LNCAP (cell line): Measurements from ENCODE around the gene PLIN3.

ENCODE experiments used
- CTCF ChIP-seq: fragments of 450-650 bp; IDR thresholded peaks from 2 replicates; pipeline ENCODE4 v1.5.1; 2017; ENCODE audit warnings: mild to moderate bottlenecking

PLIN3 gene

DNA sequence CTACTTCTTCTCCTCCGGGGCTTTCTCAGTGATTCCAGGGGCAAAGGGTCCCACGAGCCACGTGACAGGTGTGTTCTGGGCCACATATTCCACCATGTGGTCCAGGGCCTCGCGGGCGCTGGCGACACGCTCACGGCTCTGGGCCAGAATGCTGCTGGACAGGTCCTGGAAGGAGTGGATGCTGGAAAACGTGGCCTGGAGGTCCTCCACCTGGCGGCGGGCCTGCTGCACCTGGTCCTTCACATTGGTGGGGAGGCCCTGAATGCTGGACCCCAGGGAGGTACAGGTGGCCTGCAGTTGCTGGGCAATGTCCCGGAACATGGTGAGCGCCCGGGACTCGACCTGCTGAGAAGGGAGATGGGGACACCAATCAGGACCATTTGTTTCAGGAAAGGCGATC is 28.3 kb downstream of the PLIN3 start:
- TF ChIP-seq CTCF: no peak

DNA sequence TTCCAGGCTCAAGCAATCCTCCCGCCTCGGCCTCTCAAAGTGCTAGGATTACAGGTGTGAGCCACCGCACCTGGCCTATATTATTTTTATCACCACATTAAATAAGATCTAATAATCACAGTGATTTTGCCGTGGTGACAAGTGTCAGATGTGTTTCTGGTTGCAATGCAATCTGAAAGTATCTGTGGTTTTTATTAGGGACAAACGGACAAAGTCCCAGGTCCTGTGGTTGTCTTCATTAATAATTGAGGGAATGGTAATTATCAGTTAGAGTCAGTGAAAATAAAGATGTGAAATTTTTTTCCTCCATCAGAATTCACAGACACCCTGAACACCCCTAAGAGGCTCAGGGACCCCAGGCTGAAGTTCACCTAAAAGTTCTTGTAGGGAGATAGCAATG is 34.7 kb downstream of the PLIN3 start:
- no peak for TF ChIP-seq CTCF

DNA sequence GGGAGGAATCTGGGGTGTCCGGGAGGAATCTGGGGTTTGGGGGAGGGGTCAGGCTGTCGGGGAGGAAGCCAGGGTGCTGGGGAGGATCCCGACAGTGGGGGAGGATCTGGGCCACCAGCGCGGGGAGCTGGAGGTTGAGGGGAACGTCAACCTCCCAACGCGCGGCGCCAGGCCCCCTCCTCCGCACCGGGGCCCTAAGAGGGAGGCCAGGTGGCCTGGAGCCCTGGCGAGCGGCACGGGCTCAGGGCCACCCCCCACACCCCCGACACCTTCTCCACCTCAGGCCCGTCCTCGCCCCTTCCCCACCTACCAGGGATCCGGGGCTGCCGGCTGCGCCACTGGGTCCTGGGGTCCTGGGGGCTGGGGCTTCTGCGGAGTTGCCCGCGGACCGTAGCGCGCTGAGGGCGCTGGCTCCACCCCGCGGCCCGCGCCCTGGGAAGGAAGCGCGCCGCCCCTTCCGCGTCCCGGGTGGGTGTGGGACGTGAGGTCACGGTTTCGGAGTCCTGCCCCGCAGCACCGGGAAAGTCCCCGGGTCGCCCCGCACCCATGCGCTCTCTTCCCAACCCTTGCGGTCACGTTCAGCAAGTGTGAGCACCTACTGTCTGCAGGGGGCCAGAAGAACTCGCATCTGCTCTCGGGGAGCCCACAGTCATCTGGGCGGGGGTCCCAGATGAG is 36.0 kb downstream of the PLIN3 start, which contains the start of gene TICAM1:
Gene TICAM1, minus strand, starts transcription at position 409 of the 675 bp plus-strand sequence. CDS start 13,335 bp downstream, outside the sequence.
- no peak for TF ChIP-seq CTCF

DNA sequence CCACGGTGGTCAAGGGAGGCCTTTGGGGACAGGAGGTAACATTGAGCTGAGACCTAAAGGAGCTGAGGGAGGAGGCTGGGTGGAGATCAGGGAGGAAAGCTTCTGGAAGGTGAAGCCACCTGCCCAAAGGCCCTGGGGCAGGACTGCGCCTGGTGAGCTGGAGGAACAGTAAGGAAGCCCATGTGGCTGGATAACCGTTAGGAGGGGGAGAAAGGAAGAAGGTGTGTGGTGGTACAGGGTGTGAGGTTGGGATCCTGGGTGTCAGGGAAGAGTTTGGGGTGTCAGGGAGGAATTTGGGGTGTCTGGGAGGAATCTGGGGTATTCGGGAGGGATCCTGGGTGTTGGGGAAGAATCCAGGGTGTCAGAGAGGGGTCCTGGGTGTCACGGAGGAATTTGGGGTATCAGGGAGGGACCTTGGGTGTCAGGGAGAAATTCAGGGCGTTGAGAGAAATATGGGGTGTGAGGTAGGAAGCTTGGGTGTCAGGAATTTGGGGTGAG is 36.6 kb downstream of the PLIN3 start:
- TF ChIP-seq CTCF: no peak

GRCh38 chr19:4830332-4830731 is 37.1 kb downstream of the PLIN3 start:
- TF ChIP-seq CTCF: no peak

DNA sequence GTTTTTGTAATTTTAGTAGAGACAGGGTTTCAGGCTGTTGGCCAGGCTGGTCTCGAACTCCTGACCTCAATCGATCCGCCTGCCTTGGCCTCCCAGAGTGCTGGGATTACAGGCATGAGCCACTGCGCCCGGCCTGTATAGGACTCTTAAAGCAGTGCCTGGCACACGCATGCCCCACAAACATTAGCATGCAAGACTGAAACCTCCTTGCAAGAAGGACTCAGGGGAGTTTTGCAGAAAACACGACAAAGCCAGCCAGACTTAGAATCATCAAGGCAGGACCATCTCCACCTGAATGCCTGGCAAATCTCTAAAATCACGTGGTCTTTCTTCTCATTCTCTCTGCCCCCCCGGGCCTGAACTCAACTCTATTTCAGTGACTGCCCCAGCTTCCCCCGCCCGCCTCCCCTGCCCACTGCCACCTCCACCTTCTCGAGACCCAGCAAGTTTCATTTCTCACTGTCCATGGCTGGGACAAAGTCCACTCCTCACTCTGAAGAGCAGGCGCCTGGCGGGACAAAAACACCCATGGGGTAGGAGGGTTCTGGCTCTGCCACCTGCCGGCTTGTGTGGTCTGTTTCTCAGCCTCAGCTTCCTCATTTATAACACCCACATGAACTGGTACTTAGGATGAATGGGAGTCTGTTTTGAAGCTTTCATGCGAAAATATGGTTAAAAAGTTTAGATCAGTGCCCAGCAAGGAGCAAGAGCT is 38.3 kb downstream of the PLIN3 start:
- no peak for TF ChIP-seq CTCF

DNA sequence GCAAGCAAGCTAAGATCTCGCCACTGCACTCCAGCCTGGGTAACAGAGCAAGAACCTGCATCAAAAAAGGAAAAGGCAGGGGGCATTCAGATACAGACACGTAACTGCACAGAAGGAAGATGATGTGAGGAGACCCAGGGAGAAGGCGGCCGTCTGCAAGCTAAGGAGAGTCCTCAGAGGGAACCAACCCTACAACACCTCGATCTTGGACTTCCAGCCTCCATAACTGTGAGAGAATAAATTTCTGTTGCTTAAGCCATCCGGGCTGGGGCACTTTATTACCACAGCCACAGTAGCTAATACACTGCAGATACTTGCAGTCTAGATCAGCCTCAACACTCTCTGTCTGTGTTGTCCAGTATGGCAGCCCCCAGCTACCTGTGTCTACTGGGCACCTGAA is 43.9 kb downstream of the PLIN3 start:
- no peak for TF ChIP-seq CTCF
